NCI-H748 treated with DMSO at 0.1 percent for 48 hours (cell line): ENCODE measurements around the gene PRSS12.
A peak's percentile ranks its signal among the peaks of the same experiment; 100 is the strongest.
"Not testable (repeated sequence)": the region's sequence is repeated elsewhere in the genome, so short reads cannot be mapped to it uniquely, and the experiment has no call there.

Experiments
- DNase-seq: peaks from one replicate; lab custom pipeline; 2025; lab: John Stamatoyannopoulos, UW

PRSS12 gene

DNA sequence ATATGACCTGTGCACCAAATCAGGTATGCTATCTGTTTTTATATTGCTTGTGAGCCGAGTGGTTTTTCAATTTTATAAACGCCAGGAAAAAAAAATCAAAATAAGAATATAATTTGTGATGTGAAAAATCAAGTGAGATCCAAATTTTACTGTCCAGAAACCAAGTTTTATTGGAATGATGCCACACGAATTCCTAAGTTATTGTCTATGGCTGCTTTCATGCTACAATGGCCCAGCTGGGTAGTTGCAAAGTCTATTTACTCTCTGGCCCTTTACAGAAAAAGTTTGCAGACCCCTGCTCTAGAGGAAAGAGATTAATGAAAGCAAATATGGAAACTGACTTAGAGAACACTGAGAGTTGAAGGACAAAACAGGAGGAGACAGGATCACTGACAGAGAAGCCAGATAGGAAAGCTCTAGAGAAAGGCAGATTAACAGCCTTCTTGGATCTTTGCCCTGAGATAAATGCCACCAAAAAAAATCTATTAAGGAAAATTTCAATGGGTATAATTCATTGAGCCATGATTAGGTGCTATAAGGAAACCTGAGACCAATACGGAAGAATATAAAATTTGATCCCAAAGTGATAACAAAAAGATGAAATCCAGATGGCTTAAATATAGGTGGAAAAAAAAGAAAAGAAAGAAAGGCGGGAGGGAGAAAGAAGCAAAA is 29.8 kb downstream of the PRSS12 start:
- no peak for DNase-seq

GRCh38 chr4:118318931-118319330 is 33.9 kb downstream of the PRSS12 start:
- DNase-seq, result no peak

DNA sequence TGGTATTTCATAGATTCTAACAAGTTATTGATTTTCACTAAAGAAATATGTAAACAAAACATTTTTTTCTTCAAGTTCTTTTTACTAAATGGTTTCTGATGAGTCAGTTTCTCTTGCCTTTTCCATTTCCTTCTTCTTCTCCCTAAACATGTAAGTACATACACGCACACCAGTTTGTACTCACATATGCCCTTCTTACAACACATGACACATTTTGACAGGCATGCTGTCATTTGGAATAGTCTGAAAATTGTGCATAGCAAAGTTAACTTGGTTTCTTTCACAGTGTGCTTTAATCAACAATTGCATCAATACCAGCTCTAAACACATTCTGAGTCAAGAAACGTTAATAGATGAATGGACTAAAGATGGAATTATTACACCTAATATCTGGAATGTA is 35.1 kb downstream of the PRSS12 start:
- no peak for DNase-seq

DNA sequence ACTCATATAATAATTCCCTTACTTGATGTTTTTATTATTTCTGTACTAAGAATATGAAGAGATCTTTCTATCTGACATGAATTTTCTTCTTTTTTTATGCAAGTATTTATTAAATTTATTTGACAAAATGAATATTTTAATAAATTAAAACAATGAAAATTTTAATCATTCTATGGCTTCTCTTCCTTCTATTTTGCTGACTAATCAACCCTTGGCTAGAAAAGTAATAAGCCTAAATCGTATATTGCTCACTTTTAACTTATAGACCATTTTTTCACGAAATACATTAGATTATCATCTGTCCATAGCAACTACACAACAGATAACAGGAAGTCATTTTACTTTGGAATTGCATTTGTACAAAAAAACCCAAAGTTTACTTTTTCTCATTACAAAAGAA is 38.6 kb downstream of the PRSS12 start:
- DNase-seq, result no peak

- DNase-seq, result no peak
These were observed 39.7 kb downstream of the PRSS12 start for GRCh38 chr4:118313098-118313497.

DNA sequence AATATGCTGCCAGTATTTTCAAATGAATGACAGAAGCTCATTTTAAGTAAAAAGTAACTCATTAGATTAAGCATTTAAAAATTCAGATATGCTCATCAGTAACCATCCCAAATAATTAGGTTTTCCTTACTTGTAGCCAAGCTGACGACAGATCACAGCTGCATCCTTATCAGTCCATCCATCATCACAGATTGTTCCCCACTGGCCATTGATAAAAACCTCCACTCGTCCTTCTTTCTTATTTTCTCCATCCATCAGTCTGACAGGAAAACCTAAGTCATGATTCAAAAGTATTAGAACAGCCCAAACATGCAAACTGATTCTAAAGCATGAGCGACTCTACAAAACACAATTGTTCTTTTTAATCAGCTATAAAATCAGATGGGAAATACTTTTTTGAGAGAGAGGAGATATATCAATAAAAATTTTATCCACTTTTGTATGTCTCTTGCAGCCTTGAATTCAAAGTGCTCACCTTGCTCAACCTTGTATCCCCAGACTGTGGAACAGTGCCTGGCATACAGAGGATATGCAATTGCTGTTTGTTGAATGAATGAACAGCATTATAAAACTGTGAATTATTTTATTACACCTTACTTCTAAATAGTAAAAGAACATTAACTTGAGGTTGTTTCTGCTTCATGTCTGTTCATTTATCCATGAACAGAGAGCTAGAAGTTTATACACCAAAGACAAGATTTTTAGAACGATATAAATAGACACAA is 44.3 kb downstream of the PRSS12 start:
- DNase-seq, result no peak

DNA sequence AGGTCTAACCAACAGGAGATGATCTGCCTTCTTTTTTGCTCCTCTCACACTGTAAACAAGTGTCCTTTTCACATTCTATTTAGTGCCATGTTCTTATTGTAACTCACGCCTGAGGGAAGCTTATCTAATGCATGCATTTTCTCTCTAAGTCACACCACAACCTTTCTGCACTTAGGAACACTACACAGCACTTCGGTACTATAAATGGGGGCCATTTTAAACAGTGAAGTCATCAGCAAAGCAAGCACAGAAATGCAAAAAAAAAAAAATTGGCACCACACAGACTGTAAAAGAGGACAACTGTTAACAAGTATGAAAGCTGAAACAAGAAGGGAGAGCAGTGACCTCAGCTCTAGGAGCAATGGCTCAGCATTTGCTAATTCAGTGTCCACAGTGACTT is 45.2 kb downstream of the PRSS12 start:
- no peak for DNase-seq

DNA sequence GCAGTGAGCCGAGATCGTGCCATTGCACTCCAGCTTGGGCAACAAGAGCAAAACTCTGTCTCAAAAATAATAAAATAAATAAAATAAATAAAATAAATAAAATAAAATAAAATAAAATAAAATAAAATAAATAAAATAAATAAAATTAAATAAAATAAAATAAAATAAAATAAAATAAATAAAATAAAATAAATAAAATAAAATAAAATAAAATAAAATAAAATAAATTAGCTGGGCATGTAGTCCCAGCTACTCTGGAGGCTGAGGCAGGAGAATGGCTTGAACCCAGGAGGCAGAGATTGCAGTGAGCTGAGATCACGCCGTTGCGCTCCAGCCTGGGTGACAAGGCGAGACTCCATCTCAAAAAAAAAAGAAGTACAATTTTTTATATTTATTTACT is 53.2 kb downstream of the PRSS12 start:
- not testable (repeated sequence) for DNase-seq

DNA sequence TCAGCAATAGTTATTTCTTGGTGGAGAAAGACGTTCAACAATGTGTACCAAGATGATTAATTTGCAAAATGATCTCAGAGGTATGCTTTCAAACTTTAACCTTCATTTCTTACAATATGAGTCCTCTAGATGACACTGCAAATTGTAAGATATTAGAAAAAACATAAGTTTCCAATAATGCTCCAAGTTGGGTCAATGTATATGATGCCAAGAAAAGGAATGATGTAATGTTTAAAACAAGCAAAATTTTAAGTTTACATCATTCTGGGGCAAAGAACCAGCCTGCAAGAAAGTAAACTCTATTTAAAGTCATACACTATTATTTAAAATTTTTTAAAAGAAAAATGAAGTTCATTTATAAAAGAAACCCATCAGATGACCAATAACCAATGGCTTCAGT is 56.1 kb downstream of the PRSS12 start:
- DNase-seq, result no peak

DNA sequence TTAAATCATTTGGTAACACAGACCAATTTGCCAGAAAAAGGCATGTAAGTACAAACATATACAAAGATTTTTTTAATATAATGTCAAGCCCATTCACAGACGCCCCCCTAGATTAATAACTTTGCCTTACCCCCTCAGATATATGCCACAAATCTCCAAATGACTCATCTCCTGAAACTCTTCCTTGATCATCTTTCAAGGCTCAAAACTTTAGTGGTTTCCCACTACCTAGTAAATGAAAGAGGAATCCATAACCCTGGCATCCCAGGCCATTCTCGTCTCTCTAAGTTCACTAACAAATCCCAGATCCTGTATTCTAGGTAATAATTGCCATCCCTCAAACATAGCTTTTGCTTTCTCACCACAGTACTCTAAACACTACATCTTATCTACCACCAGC is 61.9 kb downstream of the PRSS12 start:
- no peak for DNase-seq

GRCh38 chr4:118289794-118290193 is 63.0 kb downstream of the PRSS12 start:
- DNase-seq, result no peak

GRCh38 chr4:118287711-118288451 is 64.9 kb downstream of the PRSS12 start:
- no peak for DNase-seq

DNA sequence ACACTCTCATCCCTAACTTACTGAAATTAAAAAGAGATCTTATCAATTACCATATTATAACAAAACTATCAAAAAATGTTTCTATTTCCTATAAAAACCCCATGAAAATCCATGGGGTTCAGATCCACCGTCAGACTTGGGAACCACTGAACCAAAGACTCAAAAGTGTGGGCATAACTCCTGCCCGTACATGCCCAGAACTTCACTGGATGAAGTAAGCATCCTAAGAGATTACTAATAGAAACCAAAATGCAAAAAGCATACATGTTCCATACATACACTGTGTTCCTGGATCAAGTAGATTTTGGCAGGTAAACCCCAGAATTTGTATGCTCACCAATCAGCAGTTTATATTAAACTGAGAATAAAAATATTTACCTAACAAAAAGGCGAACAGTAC is 66.1 kb downstream of the PRSS12 start:
- no peak for DNase-seq

DNA sequence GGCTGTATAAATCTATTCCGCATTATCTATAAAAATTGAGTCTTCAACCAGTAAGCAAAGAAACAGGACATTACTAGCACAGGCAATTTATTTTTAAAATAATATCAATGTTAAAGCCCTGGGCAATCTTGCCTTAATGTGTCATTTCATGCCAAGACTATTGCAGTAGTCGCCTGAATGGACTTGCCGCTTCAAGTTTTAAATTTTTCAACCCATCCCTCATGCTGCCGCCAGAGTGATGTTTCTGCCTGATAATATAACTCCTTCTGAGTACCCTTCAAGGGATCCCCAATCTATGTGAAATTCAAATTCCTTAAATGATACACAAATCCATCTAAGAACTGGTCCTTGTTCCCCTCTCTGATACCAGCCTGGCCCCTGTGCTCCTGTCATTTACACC is 66.9 kb downstream of the PRSS12 start:
- DNase-seq, result no peak

DNA sequence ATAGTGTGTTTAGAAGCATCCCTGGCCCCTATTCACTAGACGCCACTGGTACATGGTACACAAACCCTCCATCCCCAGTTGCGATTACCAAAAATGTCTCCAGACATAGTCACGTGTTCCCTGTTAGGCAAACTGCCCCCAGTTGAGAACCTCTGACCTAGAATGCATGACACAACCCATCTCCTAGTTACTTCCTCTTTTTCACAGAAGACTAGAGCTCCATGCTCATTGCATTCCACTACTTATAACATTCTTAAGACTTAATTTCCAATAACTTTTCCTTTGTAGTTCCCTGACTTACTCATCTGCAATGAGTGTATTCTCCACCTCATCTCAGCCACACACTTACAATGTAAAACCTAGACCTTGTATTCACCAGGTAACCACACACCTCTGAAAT is 68.6 kb downstream of the PRSS12 start:
- no peak for DNase-seq

GRCh38 chr4:118282692-118283091 is 70.1 kb downstream of the PRSS12 start:
- DNase-seq, result no peak

- no peak for DNase-seq
These were observed 71.0 kb downstream of the PRSS12 start for GRCh38 chr4:118281611-118282442.

DNA sequence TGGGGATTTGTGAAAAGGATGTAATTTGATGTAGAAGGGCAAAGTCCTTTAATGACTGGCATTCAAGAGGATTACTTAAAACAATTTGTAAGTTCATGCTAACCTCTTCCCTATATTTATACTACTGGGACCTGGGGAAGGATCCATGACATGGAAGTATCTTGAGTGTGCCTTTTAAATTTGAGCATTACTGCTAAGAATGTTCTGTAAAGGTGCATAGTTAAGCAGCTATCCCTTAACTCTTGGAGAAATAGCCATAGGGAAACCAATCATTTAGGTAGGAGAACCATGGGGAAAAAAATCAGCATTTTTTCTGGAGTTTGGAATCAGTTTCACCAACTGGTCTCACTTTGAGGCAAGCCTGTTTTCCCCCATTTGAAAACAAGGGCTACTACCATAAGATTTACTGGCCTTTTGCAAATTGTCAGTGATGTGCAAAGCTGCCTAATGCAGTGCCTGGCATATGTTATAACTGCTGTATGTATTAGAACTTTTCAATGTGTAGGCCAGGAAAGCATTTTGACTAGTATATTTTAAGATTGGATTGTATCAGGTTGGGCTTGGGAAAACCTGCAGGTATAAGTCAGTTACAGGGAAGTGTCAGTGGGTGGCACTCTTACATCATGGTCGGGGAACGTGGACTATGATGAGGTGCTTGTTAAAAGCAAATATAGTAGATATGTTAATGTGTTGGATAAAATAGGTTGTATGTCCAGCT is 72.1 kb downstream of the PRSS12 start:
- peak; percentile 57 for DNase-seq

- no peak for DNase-seq
These were observed 72.8 kb downstream of the PRSS12 start for GRCh38 chr4:118279920-118280432.

DNA sequence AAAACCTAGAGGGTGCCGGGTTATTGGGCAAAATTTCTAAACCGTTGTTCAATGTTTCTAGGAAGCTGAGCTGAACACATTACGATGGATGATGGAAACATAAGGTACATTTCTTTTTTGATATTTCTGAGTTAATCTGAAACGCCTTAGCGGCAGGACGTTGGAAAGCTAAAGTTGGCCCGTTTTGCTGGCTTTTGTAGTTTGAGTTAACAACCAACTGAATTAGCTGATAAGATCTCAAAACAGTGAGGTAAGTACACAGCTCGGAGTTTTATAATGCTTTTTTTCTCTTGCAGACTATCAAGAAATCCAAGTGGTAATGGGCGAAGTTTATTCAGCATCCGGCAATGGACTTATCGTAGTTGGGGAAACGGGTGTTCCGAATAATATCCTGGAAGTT is 73.5 kb downstream of the PRSS12 start:
- no peak for DNase-seq
